A549 treated with GW870086 at 1 μM for 4 hours (cell line): ENCODE results near the gene OR10R2. TPM values are rescaled to one million over a fixed set of nuclear protein-coding genes. Genes with fewer than 3 reads are reported as not detected.

Experiments used
- total RNA-seq: library from RNA; stranded (reverse); fragments of 200-300 nt; extraction: Qiagen RNA extraction; gene quantifications from 5 replicates; pipeline ENCODE4 v1.2.3, GENCODE V29; 2022; ENCODE audit warnings: low read depth

OR10R2 gene
- not detected in 5 replicates for total RNA-seq

GRCh38 chr1:158471920-158472319 lies at the start of gene OR10R2:
Gene OR10R2 (plus strand): TSS chr1:158472220. CDS start chr1:158472326, 106 bp downstream.

GRCh38 chr1:158426137-158426536 lies 45.9 kb upstream of the OR10R2 start, which contains the start of gene OR10K2:
Gene OR10K2 (minus strand): TSS chr1:158426237. CDS start chr1:158420866, 5,371 bp downstream.

GRCh38 chr1:158461534-158461933 lies 10.5 kb upstream of the OR10R2 start, which contains the start of gene OR10K1:
Gene OR10K1 (plus strand): TSS chr1:158461834. CDS start chr1:158465562, 3,728 bp downstream.

Other genes with a start within 250 kb of the OR10R2 start
- gene CD1A, start 217.8 kb upstream of the OR10R2 start, total RNA-seq, result not detected in 5 replicates
- not detected in 5 replicates for gene CD1C, start 182.3 kb upstream of the OR10R2 start, total RNA-seq
- gene CD1B, start 140.7 kb upstream of the OR10R2 start, total RNA-seq, result not detected in 5 replicates
- not detected in 5 replicates for gene CD1E, start 118.3 kb upstream of the OR10R2 start, total RNA-seq
- gene OR10T2, start 72.8 kb upstream of the OR10R2 start, total RNA-seq, result not detected in 5 replicates
- gene OR10K2, start 46.0 kb upstream of the OR10R2 start, total RNA-seq, result not detected in 5 replicates
- gene OR10K1, start 10.4 kb upstream of the OR10R2 start, total RNA-seq, result not detected in 5 replicates
- gene OR6Y1, start 82.2 kb downstream of the OR10R2 start, total RNA-seq, result not detected in 5 replicates
- gene OR6P1, start 98.4 kb downstream of the OR10R2 start, total RNA-seq, result not detected in 5 replicates
- gene OR10X1, start 107.7 kb downstream of the OR10R2 start, total RNA-seq, result not detected in 5 replicates
- gene OR10Z1, start 133.0 kb downstream of the OR10R2 start, total RNA-seq, result not detected in 5 replicates
- gene SPTA1, start 214.5 kb downstream of the OR10R2 start, total RNA-seq, result not detected in 5 replicates
- not detected in 5 replicates for gene OR6K2, start 228.4 kb downstream of the OR10R2 start, total RNA-seq
- gene OR6K3, start 248.5 kb downstream of the OR10R2 start, total RNA-seq, result not detected in 5 replicates